Measurements from ENCODE around the gene SWT1.
"Not testable (repeated sequence)": the region's sequence is repeated elsewhere in the genome, so short reads cannot be mapped to it uniquely, and the experiment has no call there.

The SWT1 gene

GRCh38 chr1:185317886-185318310 is 160.9 kb downstream of the SWT1 start:
- TF ChIP-seq CTCF (IDR thresholded peaks at IDR 0.05): no peak
- peaks cover 6% of the 10 kb centered on the region for H3K9me3 Mint-ChIP-seq
- DNase-seq: no peak
- H3K27me3 Mint-ChIP-seq (ENCODE audit: low read depth, poor library complexity): no peaks in the 10 kb centered on the region
- peaks cover 58% of the 10 kb centered on the region for H3K4me1 Mint-ChIP-seq
- peak overlapping the region; percentile 91 for H3K27ac Mint-ChIP-seq
- peak overlapping the region; percentile 96 for H3K4me3 Mint-ChIP-seq
- H3K36me3 Mint-ChIP-seq (ENCODE audit: low read depth): peaks cover 32% of the 10 kb centered on the region

- H3K4me1 Mint-ChIP-seq: peaks cover 52% of the 10 kb centered on the region
- no peaks in the 10 kb centered on the region for H3K27me3 Mint-ChIP-seq (ENCODE audit: low read depth, poor library complexity)
- peaks cover 6% of the 10 kb centered on the region for H3K9me3 Mint-ChIP-seq
- DNase-seq: no peak
- peaks cover 33% of the 10 kb centered on the region for H3K36me3 Mint-ChIP-seq (ENCODE audit: low read depth)
- no peak for TF ChIP-seq CTCF (IDR thresholded peaks at IDR 0.05)
- H3K27ac Mint-ChIP-seq: no peak overlapping the region
- H3K4me3 Mint-ChIP-seq: peak overlapping the region; percentile 96
Measured at GRCh38 chr1:185318431-185319138, 161.6 kb downstream of the SWT1 start.

GRCh38 chr1:185319139-185319475 is 162.1 kb downstream of the SWT1 start:
- no peak for DNase-seq
- H3K9me3 Mint-ChIP-seq: peaks cover 6% of the 10 kb centered on the region
- peak overlapping the region; percentile 40 for H3K4me3 Mint-ChIP-seq
- H3K27me3 Mint-ChIP-seq (ENCODE audit: low read depth, poor library complexity): no peaks in the 10 kb centered on the region
- peaks cover 33% of the 10 kb centered on the region for H3K36me3 Mint-ChIP-seq (ENCODE audit: low read depth)
- H3K4me1 Mint-ChIP-seq: peaks cover 46% of the 10 kb centered on the region
- no peak overlapping the region for H3K27ac Mint-ChIP-seq
- TF ChIP-seq CTCF (IDR thresholded peaks at IDR 0.05): no peak

- Mint-ChIP-seq H3K4me1 (peaks cover 27% of the 10 kb centered on the region), H3K36me3 (ENCODE audit: low read depth) (peaks cover 33% of the 10 kb centered on the region), H3K27ac (peak overlapping the region; percentile 64)
- DNase-seq; H3K9me3 Mint-ChIP-seq; H3K27me3 Mint-ChIP-seq (ENCODE audit: low read depth, poor library complexity); H3K4me3 Mint-ChIP-seq: not testable (repeated sequence)
Measured at GRCh38 chr1:185321104-185321503, 164.1 kb downstream of the SWT1 start.

- Mint-ChIP-seq H3K36me3 (ENCODE audit: low read depth) (peaks cover 33% of the 10 kb centered on the region), H3K4me1 (peaks cover 27% of the 10 kb centered on the region)
- not testable (repeated sequence) for H3K9me3 Mint-ChIP-seq; DNase-seq; H3K27me3 Mint-ChIP-seq (ENCODE audit: low read depth, poor library complexity); H3K27ac Mint-ChIP-seq; H3K4me3 Mint-ChIP-seq
Measured at GRCh38 chr1:185321653-185322221, 164.8 kb downstream of the SWT1 start.

- Mint-ChIP-seq H3K36me3 (ENCODE audit: low read depth) (peaks cover 33% of the 10 kb centered on the region), H3K27me3 (ENCODE audit: low read depth, poor library complexity) (no peaks in the 10 kb centered on the region), H3K4me3 (no peak overlapping the region), H3K27ac (no peak overlapping the region), H3K9me3 (peaks cover 6% of the 10 kb centered on the region), H3K4me1 (peaks cover 24% of the 10 kb centered on the region)
- TF ChIP-seq CTCF (IDR thresholded peaks at IDR 0.05): no peak
- DNase-seq: no peak
Measured at GRCh38 chr1:185322636-185323035, 165.7 kb downstream of the SWT1 start.

GRCh38 chr1:185324118-185324517 is 167.2 kb downstream of the SWT1 start:
- H3K27ac Mint-ChIP-seq: no peak overlapping the region
- no peaks in the 10 kb centered on the region for H3K27me3 Mint-ChIP-seq (ENCODE audit: low read depth, poor library complexity)
- peaks cover 9% of the 10 kb centered on the region for H3K4me1 Mint-ChIP-seq
- peaks cover 6% of the 10 kb centered on the region for H3K9me3 Mint-ChIP-seq
- no peak overlapping the region for H3K4me3 Mint-ChIP-seq
- H3K36me3 Mint-ChIP-seq (ENCODE audit: low read depth): peaks cover 29% of the 10 kb centered on the region
- no peak for DNase-seq
- TF ChIP-seq CTCF (IDR thresholded peaks at IDR 0.05): no peak
